H9 (cell line): ENCODE measurements around the gene ENOX1. TPM values are rescaled to one million over a fixed set of nuclear protein-coding genes. Genes with fewer than 3 reads are reported as not detected.

ENCODE experiments used
- DNase-seq: peaks from one replicate; pipeline ENCODE4 v3.0.0-alpha.2; 2017
- H2AFZ ChIP-seq: one replicate; pipeline ENCODE4 v1.6.1; 2013; ENCODE audit warnings: mild to moderate bottlenecking, low read length, control low read depth, moderate library complexity
- H2AK5ac ChIP-seq: 2 replicates; pipeline ENCODE4 v1.6.1; 2013; ENCODE audit warnings: low read length, control low read depth, mixed read lengths; ENCODE audit not compliant: insufficient read length
- H2BK120ac ChIP-seq: one replicate; pipeline ENCODE4 v1.6.1; 2013; ENCODE audit warnings: low read depth, mild to moderate bottlenecking, low read length, control low read depth, inconsistent platforms; ENCODE audit not compliant: poor library complexity, severe bottlenecking
- H2BK12ac ChIP-seq: 2 replicates; pipeline ENCODE4 v1.6.1; 2013; ENCODE audit warnings: low read length, control low read depth, mixed read lengths, low read depth; ENCODE audit not compliant: insufficient read length
- H2BK15ac ChIP-seq: 2 replicates; pipeline ENCODE4 v1.6.1; 2013; ENCODE audit warnings: low read depth, low read length, control low read depth
- H2BK20ac ChIP-seq: one replicate; pipeline ENCODE4 v1.6.1; 2013; ENCODE audit warnings: low read depth, mild to moderate bottlenecking, low read length, control low read depth, inconsistent platforms; ENCODE audit not compliant: poor library complexity, severe bottlenecking
- H2BK5ac ChIP-seq: 2 replicates; pipeline ENCODE4 v1.6.1; 2013; ENCODE audit warnings: low read length, control low read depth, mixed read lengths; ENCODE audit not compliant: insufficient read length
- H3K14ac ChIP-seq: 2 replicates; pipeline ENCODE4 v1.6.1; 2013; ENCODE audit warnings: low read length, control low read depth; ENCODE audit not compliant: insufficient read depth
- H3K18ac ChIP-seq: 2 replicates; pipeline ENCODE4 v1.6.1; 2013; ENCODE audit warnings: low read depth, mild to moderate bottlenecking, mixed read lengths, low read length, control low read depth; ENCODE audit not compliant: insufficient read length
- H3K23ac ChIP-seq: 2 replicates; pipeline ENCODE4 v1.6.1; 2013; ENCODE audit warnings: low read length, control low read depth, mixed read lengths, low read depth; ENCODE audit not compliant: insufficient read length
- H3K23me2 ChIP-seq: 2 replicates; pipeline ENCODE4 v1.6.1; 2013; ENCODE audit warnings: low read depth, mild to moderate bottlenecking, mixed read lengths, low read length, control low read depth; ENCODE audit not compliant: insufficient read length, poor library complexity, severe bottlenecking
- H3K27ac ChIP-seq: 2 replicates; pipeline ENCODE4 v1.5.1; 2013; ENCODE audit warnings: low read length, control low read depth, mixed read lengths, low read depth; ENCODE audit not compliant: insufficient read length
- H3K27me3 ChIP-seq: 2 replicates; pipeline ENCODE4 v1.6.1; 2013; ENCODE audit warnings: low read length, control low read depth, inconsistent platforms; ENCODE audit not compliant: insufficient read depth
- H3K4ac ChIP-seq: 2 replicates; pipeline ENCODE4 v1.6.1; 2013; ENCODE audit warnings: low read depth, mild to moderate bottlenecking, control low read depth, inconsistent platforms, low read length, moderate library complexity
- H3K4me1 ChIP-seq: 2 replicates; pipeline ENCODE4 v1.6.1; 2013; ENCODE audit warnings: low read length, control low read depth, inconsistent platforms; ENCODE audit not compliant: insufficient read depth
- H3K4me2 ChIP-seq: 2 replicates; pipeline ENCODE4 v1.6.1; 2013; ENCODE audit warnings: low read length, control low read depth, mixed read lengths; ENCODE audit not compliant: insufficient read length, insufficient read depth
- H3K56ac ChIP-seq: 2 replicates; pipeline ENCODE4 v1.6.1; 2013; ENCODE audit warnings: low read depth, mild to moderate bottlenecking, mixed read lengths, low read length, control low read depth; ENCODE audit not compliant: insufficient read length
- H3K79me1 ChIP-seq: 2 replicates; pipeline ENCODE4 v1.6.1; 2013; ENCODE audit warnings: low read depth, mild to moderate bottlenecking, moderate library complexity, low read length, control low read depth, inconsistent platforms; ENCODE audit not compliant: insufficient read depth, poor library complexity, severe bottlenecking
- H3K79me2 ChIP-seq: 2 replicates; pipeline ENCODE4 v1.6.1; 2013; ENCODE audit warnings: low read length, control low read depth, inconsistent platforms; ENCODE audit not compliant: insufficient read depth
- H3K9ac ChIP-seq: 2 replicates; pipeline ENCODE4 v1.6.1; 2013; ENCODE audit warnings: low read length, control low read depth, mixed read lengths; ENCODE audit not compliant: insufficient read length; ENCODE audit errors: extremely low read depth
- H3K9me3 ChIP-seq: one replicate; pipeline ENCODE4 v1.6.1; 2013; ENCODE audit warnings: low read depth, low read length, inconsistent platforms; ENCODE audit not compliant: control insufficient read depth
- H3T11ph ChIP-seq: one replicate; pipeline ENCODE4 v1.6.1; 2013; ENCODE audit warnings: mild to moderate bottlenecking, low read length, control low read depth, inconsistent platforms
- H4K20me1 ChIP-seq: one replicate; pipeline ENCODE4 v1.6.1; 2013; ENCODE audit not compliant: control insufficient read depth, insufficient read length, insufficient read depth
- H4K5ac ChIP-seq: 2 replicates; pipeline ENCODE4 v1.6.1; 2013; ENCODE audit warnings: low read depth, mild to moderate bottlenecking, mixed read lengths, low read length, control low read depth; ENCODE audit not compliant: insufficient read length
- H4K8ac ChIP-seq: replicated peaks from 2 replicates; pipeline ENCODE4 v1.6.1; 2013; ENCODE audit warnings: low read length, control low read depth, mixed read lengths, low read depth; ENCODE audit not compliant: insufficient read length
- H4K91ac ChIP-seq: 2 replicates; pipeline ENCODE4 v1.6.1; 2013; ENCODE audit warnings: low read depth, mild to moderate bottlenecking, moderate library complexity, mixed read lengths, low read length, control low read depth; ENCODE audit not compliant: insufficient read length
- H3K27ac Mint-ChIP-seq, 3 experiments: 2 replicates in 2 of 3; 3 replicates in 1 of 3; pipeline ENCODE4 v1.8.0; 2020 to 2021; ENCODE audit warnings: mixed read lengths in 3 of 3, mild to moderate bottlenecking in 1 of 3, moderate library complexity in 1 of 3
- H3K27me3 Mint-ChIP-seq: 2 replicates; pipeline ENCODE4 v1.8.0; 2021; ENCODE audit warnings: low read depth, mild to moderate bottlenecking, moderate library complexity, mixed read lengths
- H3K36me3 Mint-ChIP-seq, 3 experiments: 2 replicates in 2 of 3; 3 replicates in 1 of 3; pipeline ENCODE4 v1.8.0; 2020 to 2021; ENCODE audit warnings: low read depth in 3 of 3, mixed read lengths in 3 of 3; ENCODE audit not compliant: insufficient read depth in 1 of 3
- H3K4me1 Mint-ChIP-seq, 2 experiments: 2 replicates each; pipeline ENCODE4 v1.8.0; 2020; ENCODE audit warnings: mixed read lengths in 2 of 2
- H3K4me3 Mint-ChIP-seq, 2 experiments: 2 replicates in 1 of 2; 3 replicates in 1 of 2; pipeline ENCODE4 v1.8.0; 2020 to 2021; ENCODE audit warnings: mild to moderate bottlenecking in 2 of 2, mixed read lengths in 2 of 2, moderate library complexity in 1 of 2
- H3K9me3 Mint-ChIP-seq, 2 experiments: 2 replicates in 1 of 2; 3 replicates in 1 of 2; pipeline ENCODE4 v1.8.0; 2020; ENCODE audit warnings: mild to moderate bottlenecking in 2 of 2, mixed read lengths in 2 of 2, moderate library complexity in 1 of 2
- WGBS: extraction: QIAGEN DNeasy Blood & Tissue Kit; methylation state at CpG from one replicate; pipeline ENCODE4 v1.1.7; 2013; ENCODE audit warnings: missing lambda C conversion rate, low lambda C conversion rate, mixed read lengths; ENCODE audit not compliant: insufficient read length; ENCODE audit errors: extremely low coverage; 5-methylcytosine and 5-hydroxymethylcytosine counted together
- total RNA-seq: library from RNA; stranded (reverse); gene quantifications from 2 replicates; pipeline ENCODE4 v1.2.1, GENCODE V29; 2021
- TF ChIP-seq, protein P1 (sequence below): fragments of 200-600 bp; sonication (generic); conservative IDR thresholded peaks from 3 replicates; pipeline ENCODE4 v1.8.0; 2021; ENCODE audit warnings: antibody characterized with exemption, mild to moderate bottlenecking

ENOX1 gene
- total RNA-seq, 1 experiment from 2014 or later: 0.24 TPM

DNA sequence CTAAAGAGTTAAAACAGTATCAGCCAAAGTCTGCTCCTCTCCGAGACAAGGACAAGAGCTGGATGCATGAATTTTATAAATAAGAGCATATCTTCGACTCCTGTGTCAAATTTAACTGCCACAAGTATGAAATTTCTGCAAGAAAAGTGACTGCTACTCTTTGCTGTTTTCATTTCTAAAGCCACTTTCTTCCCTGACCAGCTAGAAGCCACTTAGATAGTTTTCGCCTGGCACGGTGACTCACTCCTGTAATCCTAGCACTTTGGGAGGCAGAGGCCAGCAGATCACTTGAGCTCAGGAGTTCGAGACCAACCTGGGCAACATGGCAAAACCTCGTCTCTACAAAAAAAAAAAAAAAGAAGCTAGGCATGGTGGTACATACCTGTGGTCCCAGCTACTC is 61.3 kb downstream of the ENOX1 start:
- WGBS: no CpG with 5 or more reads among the region's 6 CpGs
- H2AFZ ChIP-seq: no peak overlapping the region

More for the DNA sequence above, 61.3 kb downstream of the ENOX1 start:
- peaks cover 9 to 10% of the 10 kb centered on the region in 2 experiments for H3K4me1 Mint-ChIP-seq
- Histone ChIP-seq H3K23me2 (no peaks in the 10 kb centered on the region), H3K9ac (no peak overlapping the region), H3K4me2 (no peak overlapping the region), H3K14ac (no peak overlapping the region), H3K27me3 (no peaks in the 10 kb centered on the region), H4K5ac (no peak overlapping the region), H2BK12ac (no peak overlapping the region), H3K56ac (no peak overlapping the region), H3K79me2 (no peaks in the 10 kb centered on the region), H3K9me3 (no peaks in the 10 kb centered on the region), H3K18ac (no peak overlapping the region), H4K20me1 (no peaks in the 10 kb centered on the region), H3K23ac (no peak overlapping the region), H3K4me1 (no peaks in the 10 kb centered on the region), H2BK120ac (no peak overlapping the region), H3K4ac (no peak overlapping the region), H2BK5ac (no peak overlapping the region), H2BK20ac (no peak overlapping the region), H2BK15ac (no peak overlapping the region), H4K91ac (no peak overlapping the region), H2AK5ac (no peak overlapping the region), H3T11ph (no peak overlapping the region), H3K79me1 (no peaks in the 10 kb centered on the region), H3K27ac (no peak overlapping the region), H4K8ac (no peak overlapping the region)
- no peaks in the 10 kb centered on the region for H3K36me3 Mint-ChIP-seq
- TF ChIP-seq, protein P1, sequence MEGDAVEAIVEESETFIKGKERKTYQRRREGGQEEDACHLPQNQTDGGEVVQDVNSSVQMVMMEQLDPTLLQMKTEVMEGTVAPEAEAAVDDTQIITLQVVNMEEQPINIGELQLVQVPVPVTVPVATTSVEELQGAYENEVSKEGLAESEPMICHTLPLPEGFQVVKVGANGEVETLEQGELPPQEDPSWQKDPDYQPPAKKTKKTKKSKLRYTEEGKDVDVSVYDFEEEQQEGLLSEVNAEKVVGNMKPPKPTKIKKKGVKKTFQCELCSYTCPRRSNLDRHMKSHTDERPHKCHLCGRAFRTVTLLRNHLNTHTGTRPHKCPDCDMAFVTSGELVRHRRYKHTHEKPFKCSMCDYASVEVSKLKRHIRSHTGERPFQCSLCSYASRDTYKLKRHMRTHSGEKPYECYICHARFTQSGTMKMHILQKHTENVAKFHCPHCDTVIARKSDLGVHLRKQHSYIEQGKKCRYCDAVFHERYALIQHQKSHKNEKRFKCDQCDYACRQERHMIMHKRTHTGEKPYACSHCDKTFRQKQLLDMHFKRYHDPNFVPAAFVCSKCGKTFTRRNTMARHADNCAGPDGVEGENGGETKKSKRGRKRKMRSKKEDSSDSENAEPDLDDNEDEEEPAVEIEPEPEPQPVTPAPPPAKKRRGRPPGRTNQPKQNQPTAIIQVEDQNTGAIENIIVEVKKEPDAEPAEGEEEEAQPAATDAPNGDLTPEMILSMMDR: no peak
- H3K27ac Mint-ChIP-seq: no peak overlapping the region
- H3K9me3 Mint-ChIP-seq: no peaks in the 10 kb centered on the region
- H3K27me3 Mint-ChIP-seq: no peaks in the 10 kb centered on the region
- no peak for DNase-seq
- H3K4me3 Mint-ChIP-seq: no peak overlapping the region
